GM12878 (cell line): ENCODE results near the gene ZFPM1. TPM values are rescaled to one million over a fixed set of nuclear protein-coding genes. Genes with fewer than 3 reads are reported as not detected.

ENCODE experiments used
- ATAC-seq: fragments of 200-7000 bp; cut with Tn5 transposase; 3 replicates; pipeline ENCODE4 v1.9.1; 2020; ENCODE audit warnings: mild to moderate bottlenecking, moderate library complexity
- BruUV-seq: library from RNA; stranded (reverse); fragments of 400-500 nt; replicated peaks from 2 replicates; lab custom pipeline; 2021; lab: Mats Ljungman, UMichigan
- CTCF ChIA-PET: fragments of 300-600 bp; sonication (Branson Sonifier 250); formaldehyde crosslinking; extraction: SDS; loops from one replicate; lab custom pipeline; 2021; ENCODE audit warnings: inconsistent platforms; lab: Yijun Ruan, JAX
- POLR2A ChIA-PET: fragments of 350-600 bp; formaldehyde crosslinking; extraction: SDS; loops from one replicate; lab custom pipeline; 2021; ENCODE audit warnings: inconsistent platforms; lab: Charles Lee
- RAD21 ChIA-PET: fragments of 300-600 bp; sonication (Branson Sonifier 250); formaldehyde crosslinking; loops from one replicate; lab custom pipeline; 2023; ENCODE audit warnings: antibody characterized with exemption; ENCODE audit not compliant: unreplicated experiment; lab: Charles Lee
- SMC1A ChIA-PET: fragments of 300-600 bp; sonication (Branson Sonifier 250); formaldehyde crosslinking; loops from one replicate; lab custom pipeline; 2023; ENCODE audit not compliant: unreplicated experiment, uncharacterized antibody; lab: Charles Lee
- DNase-seq: peaks from one replicate; pipeline ENCODE4 v3.0.0-alpha.2; 2011; ENCODE audit warnings: low read depth, low spot score
- FAIRE-seq: peaks from 3 replicates; lab custom pipeline; 2011; peaks lifted over from hg19 to GRCh38; lab: Jason Lieb, UNC
- H2AFZ ChIP-seq: 2 replicates; pipeline ENCODE4 v1.6.0; 2011; ENCODE audit warnings: low read depth, low read length, control low read depth; ENCODE audit not compliant: control insufficient read depth
- H3K27ac ChIP-seq: 2 replicates; pipeline ENCODE4 v1.5.1; 2011; ENCODE audit warnings: control low read depth; ENCODE audit not compliant: control insufficient read depth, insufficient read depth
- H3K27me3 ChIP-seq, 2 experiments: replicated peaks in 1 of 2; 2 replicates each; pipeline versions ENCODE4 v1.6.0 to v1.6.1; 2011; ENCODE audit warnings: low read length in 1 of 2; ENCODE audit not compliant: control insufficient read depth in 2 of 2, insufficient read depth in 2 of 2
- H3K36me3 ChIP-seq, 2 experiments: 2 replicates each; pipeline ENCODE4 v1.5.1; 2011; ENCODE audit warnings: low read length in 1 of 2; ENCODE audit not compliant: control insufficient read depth in 2 of 2, insufficient read depth in 2 of 2
- H3K4me1 ChIP-seq: 2 replicates; pipeline ENCODE4 v1.6.1; 2011; ENCODE audit warnings: mild to moderate bottlenecking, low read length, moderate library complexity, mixed read lengths; ENCODE audit not compliant: control insufficient read depth, insufficient read depth
- H3K4me2 ChIP-seq: 2 replicates; pipeline ENCODE4 v1.6.0; 2011; ENCODE audit warnings: control low read depth; ENCODE audit not compliant: control insufficient read depth, insufficient read depth
- H3K4me3 ChIP-seq: fragments of 200-600 bp; sonication (generic); 2 replicates; pipeline ENCODE4 v1.5.1; 2016
- H3K79me2 ChIP-seq: 2 replicates; pipeline ENCODE4 v1.6.0; 2011; ENCODE audit warnings: low read length; ENCODE audit not compliant: control insufficient read depth, insufficient read depth
- H3K9ac ChIP-seq: 2 replicates; pipeline ENCODE4 v1.8.0; 2011; ENCODE audit warnings: low read length, control low read depth, mixed read lengths; ENCODE audit not compliant: control insufficient read depth, insufficient read depth
- H3K9me3 ChIP-seq: replicated peaks from 3 replicates; pipeline ENCODE4 v1.5.1; 2011; ENCODE audit warnings: mild to moderate bottlenecking, low read length; ENCODE audit not compliant: control insufficient read depth, insufficient read depth
- H4K20me1 ChIP-seq: 2 replicates; pipeline ENCODE4 v1.6.0; 2011; ENCODE audit not compliant: control insufficient read depth, insufficient read depth
- BHLHE40 ChIP-seq, 2 experiments: fragments of 450-650 bp in 1 of 2; IDR thresholded peaks; 2 replicates each; pipeline ENCODE4 v1.6.1; 2011 to 2017; ENCODE audit warnings: low read depth in 2 of 2, borderline replicate concordance in 1 of 2, improper control_type of control experiment in 1 of 2, low read length in 1 of 2, mild to moderate bottlenecking in 1 of 2
- CBFB ChIP-seq: IDR thresholded peaks from 2 replicates; pipeline ENCODE4 v1.6.1; 2016; ENCODE audit warnings: antibody characterized with exemption, low read depth
- HCFC1 ChIP-seq: fragments of 150-350 bp; IDR thresholded peaks from 2 replicates; pipeline ENCODE4 v1.6.1; 2014; ENCODE audit warnings: low read length
- IKZF1 ChIP-seq: fragments of 450-650 bp; conservative IDR thresholded peaks from 2 replicates; pipeline ENCODE4 v1.6.1; 2017; ENCODE audit warnings: antibody characterized with exemption, mild to moderate bottlenecking
- KDM1A ChIP-seq: fragments of 200-600 bp; sonication (generic); IDR thresholded peaks from 2 replicates; pipeline ENCODE4 v1.6.1; 2016; ENCODE audit warnings: borderline replicate concordance
- KLF5 ChIP-seq: fragments of 450-650 bp; IDR thresholded peaks from 2 replicates; pipeline ENCODE4 v1.6.1; 2014; ENCODE audit warnings: mild to moderate bottlenecking; ENCODE audit not compliant: partially characterized antibody
- LARP7 ChIP-seq: fragments of 450-650 bp; IDR thresholded peaks from 2 replicates; pipeline ENCODE4 v1.6.1; 2017; ENCODE audit warnings: mild to moderate bottlenecking
- MTA3 ChIP-seq: IDR thresholded peaks from 2 replicates; pipeline ENCODE4 v1.6.1; 2012; ENCODE audit warnings: low read length, inconsistent platforms, borderline replicate concordance
- NFIC ChIP-seq: IDR thresholded peaks from 2 replicates; pipeline ENCODE4 v1.6.1; 2012; ENCODE audit warnings: low read depth, mild to moderate bottlenecking, inconsistent platforms, low read length, moderate library complexity
- NFYB ChIP-seq: IDR thresholded peaks from 2 replicates; pipeline ENCODE4 v1.6.1; 2011; ENCODE audit warnings: low read depth, mild to moderate bottlenecking, low read length, improper control_type of control experiment, moderate library complexity; ENCODE audit not compliant: insufficient read depth
- NR2C2 ChIP-seq: IDR thresholded peaks from 2 replicates; pipeline ENCODE4 v1.6.1; 2011; ENCODE audit warnings: borderline replicate concordance, low read depth; ENCODE audit not compliant: control insufficient read depth, insufficient read length
- NR2F1 ChIP-seq: fragments of 450-650 bp; conservative IDR thresholded peaks from 2 replicates; pipeline ENCODE4 v1.6.1; 2017; ENCODE audit warnings: mild to moderate bottlenecking
- PML ChIP-seq: IDR thresholded peaks from 2 replicates; pipeline ENCODE4 v1.6.1; 2012; ENCODE audit warnings: low read length, inconsistent platforms
- POLR2AphosphoS2 ChIP-seq: IDR thresholded peaks from 2 replicates; pipeline ENCODE4 v1.6.1; 2011; ENCODE audit warnings: low read depth, mild to moderate bottlenecking, low read length, improper control_type of control experiment, moderate library complexity
- POLR2AphosphoS5 ChIP-seq: IDR thresholded peaks from 2 replicates; pipeline ENCODE4 v1.6.1; 2011; ENCODE audit warnings: mild to moderate bottlenecking, low read length, inconsistent platforms
- SIX5 ChIP-seq: IDR thresholded peaks from 2 replicates; pipeline ENCODE4 v1.6.1; 2011; ENCODE audit warnings: mild to moderate bottlenecking, low read depth, low read length, moderate library complexity; ENCODE audit not compliant: severe bottlenecking
- SMAD1 ChIP-seq: fragments of 450-650 bp; IDR thresholded peaks from 2 replicates; pipeline ENCODE4 v1.6.1; 2018; ENCODE audit warnings: mild to moderate bottlenecking, low read depth; ENCODE audit not compliant: partially characterized antibody
- SMARCA5 ChIP-seq: fragments of 450-650 bp; IDR thresholded peaks from 2 replicates; pipeline ENCODE4 v1.6.1; 2017; ENCODE audit warnings: mild to moderate bottlenecking
- SUZ12 ChIP-seq: fragments of 200-600 bp; sonication (generic); IDR thresholded peaks from one replicate; pipeline ENCODE4 v1.6.1; 2018; ENCODE audit warnings: antibody characterized with exemption, mild to moderate bottlenecking; ENCODE audit not compliant: unreplicated experiment
- TCF7 ChIP-seq: IDR thresholded peaks from 2 replicates; pipeline ENCODE4 v1.6.1; 2014; ENCODE audit warnings: antibody characterized with exemption, borderline replicate concordance
- YY1 ChIP-seq: IDR thresholded peaks from 2 replicates; pipeline ENCODE4 v1.6.1; 2011; ENCODE audit warnings: low read depth, mild to moderate bottlenecking, low read length
- ZNF207 ChIP-seq: fragments of 450-650 bp; IDR thresholded peaks from 2 replicates; pipeline ENCODE4 v1.6.1; 2014; ENCODE audit warnings: antibody characterized with exemption, mild to moderate bottlenecking, borderline replicate concordance
- WGBS: methylation state at CpG from one replicate; pipeline ENCODE4 v1.1.6; 2016; ENCODE audit warnings: low lambda C conversion rate; ENCODE audit not compliant: insufficient replicate concordance, insufficient coverage; ENCODE audit errors: missing lambda C conversion rate; 5-methylcytosine and 5-hydroxymethylcytosine counted together
- in situ Hi-C: fragments of 300-500 bp; cut with MboI; formaldehyde crosslinking; loops from 9 replicates; pipeline ENCODE4 v1.14.3; 2018; ENCODE audit warnings: mixed read lengths
- intact Hi-C: fragments of 100-400 bp; cut with micrococcal nuclease; formaldehyde crosslinking; loops from one replicate; pipeline ENCODE4 v1.14.2; 2022; ENCODE audit not compliant: unreplicated experiment
- polyA plus RNA-seq, 11 experiments: library from polyadenylated mRNA; depleted of rRNA in 4 of 11; unstranded in 6 of 11; stranded (reverse) in 5 of 11; fragments of >200 nt; fragmentation: Nextera tagmentation in 4 of 11; fragmentation: Illumina TruSeq in 1 of 11; extraction: Ambion mirVana in 4 of 11; extraction: Trizol in 1 of 11; gene quantifications; 1 replicate in 1 of 11; 2 replicates in 10 of 11; pipeline versions ENCODE4 v1.2.1 to v1.2.3, GENCODE V29; 2011 to 2016; ENCODE audit warnings: inconsistent platforms in 2 of 11, missing spikeins in 2 of 11, low read depth in 1 of 11
- total RNA-seq, 4 experiments: library from RNA; depleted of rRNA in 3 of 4; stranded (reverse); fragments of >200 nt in 3 of 4; fragmentation: Illumina TruSeq in 1 of 4; extraction: Trizol in 1 of 4; gene quantifications; 2 replicates each; pipeline versions ENCODE4 v1.2.1 to v1.2.3, GENCODE V29; 2013 to 2021

ZFPM1 gene
- total and polyA plus RNA-seq, 10 of the 15 experiments (the other 5 are each of a cell fraction or from before 2014, with no cell fraction given), result 0.02 to 5.1 (median 0.30) TPM

GRCh38 chr16:88430524-88431446 lies 22.3 kb upstream of the ZFPM1 start (continued):
- no peak for TF ChIP-seq NR2C2
- TF ChIP-seq LARP7, result peak; percentile 81
- peak; percentile 71; the same call in 1 of the 2 replicates for TF ChIP-seq NR2F1
- TF ChIP-seq YY1, result no peak
- TF ChIP-seq POLR2AphosphoS5, result peak; percentile 38; the same call in 1 of the 2 replicates
- TF ChIP-seq HCFC1, result no peak
- TF ChIP-seq BHLHE40 (IDR thresholded peaks at IDR 0.05; ENCODE audit: borderline replicate concordance in 1 of 2, low read depth in 2 of 2, low read length in 1 of 2), result peak in 1 of 2 experiments; percentile 45; a peak in 2 of 4 replicates

- no peaks in the 10 kb centered on the region for H3K9me3 ChIP-seq
- ChIA-PET SMC1A (no interaction called here), POLR2A (no interaction called here), RAD21 (no interaction called here), CTCF (no interaction called here)
- in situ Hi-C loops (loop anchor here (25.0 kb wide), 1 partner anchor 469 kb away; the partner anchor contains the start of gene BANP), intact Hi-C loops (loop anchor here (10.0 kb wide), 1 partner anchor 657 kb away; no protein-coding TSS in a partner anchor)
- ATAC-seq (no peak), DNase-seq (no peak), FAIRE-seq (no peak)
- H3K36me3 ChIP-seq, result no peaks in the 10 kb centered on the region
- no peaks in the 10 kb centered on the region for H3K4me1 ChIP-seq
- TF ChIP-seq SIX5 (no peak), POLR2AphosphoS2 (no peak), KLF5 (no peak), ZNF207 (no peak), CBFB (no peak), SMARCA5 (no peak), NFYB (no peak), NFIC (no peak), KDM1A (no peak), SUZ12 (no peak), POLR2AphosphoS5 (no peak), SMAD1 (no peak), TCF7 (no peak), PML (no peak), MTA3 (no peak), LARP7 (no peak), IKZF1 (no peak)
- H3K27me3 ChIP-seq, result no peaks in the 10 kb centered on the region
- no peaks in the 10 kb centered on the region for H3K79me2 ChIP-seq
- H2AFZ ChIP-seq, result no peak overlapping the region
- no peak overlapping the region for H3K9ac ChIP-seq
- 77% methylated on average over 20 of the region's 22 CpGs for WGBS
- H3K4me3 ChIP-seq, result no peak overlapping the region
- no peak overlapping the region for H3K27ac ChIP-seq
- no TSS peak for BruUV-seq
- H3K4me2 ChIP-seq, result peak overlapping the region; percentile 73; the same call in 1 of the 2 replicates
- no peaks in the 10 kb centered on the region for H4K20me1 ChIP-seq
Measured at GRCh38 chr16:88431651-88432050, 21.4 kb upstream of the ZFPM1 start.
